PC-9 (cell line): ENCODE measurements around the gene NGEF. TPM values are rescaled to one million over a fixed set of nuclear protein-coding genes. Genes with fewer than 3 reads are reported as not detected.

Experiments
- BruUV-seq: library from RNA; stranded (reverse); fragments of 400-500 nt; replicated peaks from 2 replicates; lab custom pipeline; 2021; lab: Mats Ljungman, UMichigan
- CTCF ChIA-PET: fragments of 300-600 bp; sonication (Branson Sonifier 250); formaldehyde crosslinking; loops from one replicate; lab custom pipeline; 2022; ENCODE audit warnings: antibody characterized with exemption; lab: Charles Lee
- POLR2A ChIA-PET: fragments of 300-600 bp; sonication (Branson Sonifier 250); formaldehyde crosslinking; loops from one replicate; lab custom pipeline; 2022; ENCODE audit warnings: antibody characterized with exemption; ENCODE audit not compliant: unreplicated experiment; lab: Charles Lee
- DNase-seq, 2 experiments: peaks; one replicate each; pipeline versions ENCODE4 v3.0.0 to v3.0.0-alpha.2; 2015 to 2022; ENCODE audit warnings: mixed read lengths in 1 of 2
- H2AFZ ChIP-seq: fragments of 200-600 bp; sonication (generic); 2 replicates; pipeline ENCODE4 v1.8.1; 2017; ENCODE audit warnings: antibody characterized with exemption
- H3F3A ChIP-seq: fragments of 200-600 bp; sonication (generic); 2 replicates; pipeline ENCODE4 v1.8.1; 2017; ENCODE audit warnings: antibody characterized with exemption, mild to moderate bottlenecking, low read depth; ENCODE audit not compliant: insufficient read depth
- H3K27ac ChIP-seq: fragments of 200-600 bp; sonication (generic); 2 replicates; pipeline ENCODE4 v1.6.1; 2016; ENCODE audit warnings: mixed run types
- H3K27me3 ChIP-seq: fragments of 200-600 bp; sonication (generic); 2 replicates; pipeline ENCODE4 v1.6.1; 2016; ENCODE audit warnings: low read depth, mixed run types; ENCODE audit not compliant: insufficient read depth
- H3K36me3 ChIP-seq: fragments of 200-600 bp; sonication (generic); 2 replicates; pipeline ENCODE4 v1.6.1; 2016; ENCODE audit warnings: low read depth, mixed run types
- H3K4me1 ChIP-seq: fragments of 200-600 bp; sonication (generic); replicated peaks from 2 replicates; pipeline ENCODE4 v1.6.1; 2016; ENCODE audit warnings: mixed run types; ENCODE audit not compliant: insufficient read depth
- H3K4me2 ChIP-seq: fragments of 200-600 bp; sonication (generic); 2 replicates; pipeline ENCODE4 v1.6.1; 2017; ENCODE audit warnings: mixed run types
- H3K4me3 ChIP-seq: fragments of 200-600 bp; sonication (generic); 2 replicates; pipeline ENCODE4 v1.6.1; 2016; ENCODE audit warnings: mixed run types
- H3K79me2 ChIP-seq: fragments of 200-600 bp; sonication (generic); 2 replicates; pipeline ENCODE4 v1.6.1; 2017; ENCODE audit warnings: low read depth, mixed run types
- H3K9me2 ChIP-seq: fragments of 200-600 bp; sonication (generic); 2 replicates; pipeline ENCODE4 v1.8.1; 2017; ENCODE audit warnings: mild to moderate bottlenecking; ENCODE audit not compliant: insufficient read depth
- H3K9me3 ChIP-seq: fragments of 200-600 bp; sonication (generic); 2 replicates; pipeline ENCODE4 v1.8.1; 2016; ENCODE audit warnings: low read depth; ENCODE audit not compliant: insufficient read depth
- H4K20me1 ChIP-seq: fragments of 200-600 bp; sonication (generic); 2 replicates; pipeline ENCODE4 v1.8.1; 2017; ENCODE audit not compliant: insufficient read depth
- CTCF ChIP-seq: fragments of 200-600 bp; sonication (generic); conservative IDR thresholded peaks from 2 replicates; pipeline ENCODE4 v1.6.1; 2017; ENCODE audit warnings: mixed run types, antibody characterized with exemption, mild to moderate bottlenecking, moderate library complexity
- EZH2 ChIP-seq: fragments of 200-600 bp; sonication (generic); IDR thresholded peaks from 2 replicates; pipeline ENCODE4 v1.8.0; 2017; ENCODE audit warnings: antibody characterized with exemption, low read depth
- intact Hi-C: fragments of 100-400 bp; cut with micrococcal nuclease; formaldehyde crosslinking; loops from one replicate; pipeline ENCODE4 v1.10.0; 2022; ENCODE audit not compliant: unreplicated experiment
- total RNA-seq: library from RNA; stranded (reverse); gene quantifications from 2 replicates; pipeline ENCODE4 v1.2.3, GENCODE V29; 2021

The NGEF gene
- total RNA-seq, 1 experiment from 2014 or later: 55.3 TPM

- Histone ChIP-seq H3K9me2 (no peaks in the 10 kb centered on the region), H3F3A (peaks cover 55% of the 10 kb centered on the region), H3K4me3 (no peak overlapping the region), H4K20me1 (no peaks in the 10 kb centered on the region), H2AFZ (no peak overlapping the region), H3K27ac (peak overlapping the region; percentile 50), H3K9me3 (peaks cover 17% of the 10 kb centered on the region), H3K4me1 (peaks cover 48% of the 10 kb centered on the region), H3K27me3 (no peaks in the 10 kb centered on the region), H3K79me2 (no peaks in the 10 kb centered on the region), H3K4me2 (no peak overlapping the region), H3K36me3 (no peaks in the 10 kb centered on the region)
- BruUV-seq: no TSS peak
- TF ChIP-seq EZH2: no peak
- CTCF ChIA-PET: interaction anchor here (0.7 kb wide), 1 partner anchor 170 kb away, joined by 3 read pairs; no protein-coding TSS in a partner anchor
- POLR2A ChIA-PET: no interaction called here
- DNase-seq: peak in 1 of 2 experiments; percentile 74
- intact Hi-C loops: no loop called here
Measured at GRCh38 chr2:233037078-233037477, 24.0 kb upstream of the NGEF start.

GRCh38 chr2:233036162-233036838, 23.2 kb upstream of the NGEF start:
- Histone ChIP-seq H2AFZ (no peak overlapping the region), H4K20me1 (no peaks in the 10 kb centered on the region), H3K27ac (no peak overlapping the region), H3K27me3 (no peaks in the 10 kb centered on the region), H3K36me3 (no peaks in the 10 kb centered on the region), H3K4me2 (no peak overlapping the region), H3K4me3 (no peak overlapping the region), H3K4me1 (peaks cover 51% of the 10 kb centered on the region), H3K9me2 (no peaks in the 10 kb centered on the region), H3K79me2 (no peaks in the 10 kb centered on the region), H3F3A (peaks cover 55% of the 10 kb centered on the region), H3K9me3 (peaks cover 17% of the 10 kb centered on the region)
- POLR2A ChIA-PET: no interaction called here
- no peak for TF ChIP-seq CTCF
- no peak for TF ChIP-seq EZH2
- DNase-seq: no peak
- no TSS peak for BruUV-seq
- CTCF ChIA-PET: interaction anchor here (0.5 kb wide), 1 partner anchor 49 kb away, joined by 4 read pairs; no protein-coding TSS in a partner anchor
- intact Hi-C loops: no loop called here

- Histone ChIP-seq H3K27ac (no peak overlapping the region), H3K27me3 (no peaks in the 10 kb centered on the region), H4K20me1 (no peaks in the 10 kb centered on the region), H3K79me2 (no peaks in the 10 kb centered on the region), H3F3A (peaks cover 60% of the 10 kb centered on the region), H3K4me2 (no peak overlapping the region), H3K4me3 (no peak overlapping the region), H3K9me3 (peaks cover 17% of the 10 kb centered on the region), H3K9me2 (no peaks in the 10 kb centered on the region), H3K4me1 (peaks cover 51% of the 10 kb centered on the region), H3K36me3 (no peaks in the 10 kb centered on the region), H2AFZ (no peak overlapping the region)
- no peak for TF ChIP-seq CTCF
- TF ChIP-seq EZH2: no peak
- intact Hi-C loops: no loop called here
- DNase-seq: no peak
- POLR2A ChIA-PET: no interaction called here
- CTCF ChIA-PET: interaction anchor here (0.5 kb wide), 1 partner anchor 48 kb away, joined by 4 read pairs; no protein-coding TSS in a partner anchor
- BruUV-seq: no TSS peak
Measured at GRCh38 chr2:233035426-233036161, 22.5 kb upstream of the NGEF start.
